ENCODE data around the gene BIK. TPM values are rescaled to one million over a fixed set of nuclear protein-coding genes. Genes with fewer than 3 reads are reported as not detected.

The BIK gene
- total RNA-seq (2022; extraction: Qiagen RNA extraction; ENCODE audit: low read depth): 0.81 to 2.1 TPM (median 1.2 TPM) in 5 replicates

DNA sequence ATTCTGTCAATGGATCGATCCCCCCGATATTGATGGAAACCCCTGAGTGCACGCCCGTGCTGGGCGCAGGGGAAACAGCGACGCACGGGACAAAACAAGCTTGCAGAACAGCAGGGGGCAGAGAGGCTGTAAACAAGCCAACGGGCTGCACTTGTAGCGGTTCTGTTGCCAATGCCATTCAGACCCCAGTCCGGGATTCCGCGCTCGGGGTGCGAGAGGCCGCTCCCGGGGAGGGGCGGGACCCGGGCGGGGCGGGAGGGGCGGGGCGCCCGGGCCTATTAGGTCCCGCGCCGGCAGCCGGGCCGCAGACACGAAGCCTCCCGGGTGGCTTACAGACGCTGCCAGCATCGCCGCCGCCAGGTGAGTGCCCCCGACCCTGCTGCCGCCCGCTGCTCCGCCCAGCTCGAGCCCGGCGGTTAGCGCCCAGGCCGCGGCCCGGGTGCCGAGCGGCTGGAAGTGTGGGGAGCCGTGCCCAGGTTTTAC is at the start of gene BIK:
BIK (plus strand) TSS at position 307 of the 483 bp plus-strand sequence. CDS start 13,273 bp downstream, outside the sequence.

DNA sequence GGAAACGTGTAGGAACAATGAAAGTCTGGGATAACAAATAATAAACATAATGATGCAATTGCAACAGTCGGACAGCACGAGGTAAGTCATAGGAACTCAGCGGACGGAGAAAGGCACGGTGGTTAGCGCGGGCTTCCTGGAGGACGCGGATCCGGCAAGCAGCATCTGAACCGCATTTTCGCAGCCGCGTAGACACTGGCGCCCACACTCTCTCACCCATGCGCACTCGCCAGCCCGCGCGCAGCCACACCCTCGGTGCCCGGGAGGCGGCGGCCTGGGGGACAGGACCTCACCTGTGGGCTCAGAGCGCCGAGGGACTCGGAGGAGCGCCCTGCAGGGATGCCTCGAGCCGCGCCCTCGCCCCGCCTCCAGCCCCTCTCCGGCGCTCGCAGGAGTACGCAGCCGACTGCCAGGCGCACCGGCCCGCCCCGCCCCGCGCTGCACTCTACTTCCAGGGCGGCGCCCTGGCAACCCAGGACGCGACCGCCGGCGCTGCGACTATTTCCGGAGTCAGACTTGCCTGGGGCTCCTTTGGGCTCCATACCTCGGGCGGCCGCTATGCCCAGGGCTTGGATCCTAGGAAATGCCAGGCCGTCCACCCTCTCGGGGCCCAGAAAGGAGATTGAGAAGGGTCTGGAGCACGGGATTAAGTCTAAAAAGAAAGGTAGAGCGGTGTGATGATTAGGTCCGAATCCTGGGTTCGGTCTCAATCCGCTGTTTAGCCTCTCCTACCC is 21.4 kb upstream of the BIK start, which contains the start of gene TTLL1:
TTLL1 (minus strand) TSS at position 408 of the 734 bp plus-strand sequence. CDS start 13,805 bp downstream, outside the sequence.

GRCh38 chr22:43142880-43143562 is 32.5 kb downstream of the BIK start, which contains the start of gene MCAT:
Gene MCAT (minus strand): TSS chr22:43143398. CDS start chr22:43143348, 50 bp downstream.

GRCh38 chr22:43151251-43152002 is 40.9 kb downstream of the BIK start, which contains the start of gene TSPO:
Gene TSPO (plus strand): TSS chr22:43151559. CDS start chr22:43159239, 7,680 bp downstream.

Other genes with a start within 250 kb of the BIK start
- 103 to 138 TPM (median 131 TPM) in 5 replicates for gene PACSIN2, start 95.6 kb upstream of the BIK start, total RNA-seq (2022; extraction: Qiagen RNA extraction; ENCODE audit: low read depth)
- 2.0 to 2.9 TPM (median 2.4 TPM) in 5 replicates for gene TTLL1, start 21.4 kb upstream of the BIK start, total RNA-seq (2022; extraction: Qiagen RNA extraction; ENCODE audit: low read depth)
- gene MCAT, start 32.6 kb downstream of the BIK start, total RNA-seq (2022; extraction: Qiagen RNA extraction; ENCODE audit: low read depth): 14.2 to 26.4 TPM (median 26.1 TPM) in 5 replicates
- 102 to 238 TPM (median 194 TPM) in 5 replicates for gene TSPO, start 40.8 kb downstream of the BIK start, total RNA-seq (2022; extraction: Qiagen RNA extraction; ENCODE audit: low read depth)
- 14.5 to 24.2 TPM (median 23.5 TPM) in 5 replicates for gene TTLL12, start 76.4 kb downstream of the BIK start, total RNA-seq (2022; extraction: Qiagen RNA extraction; ENCODE audit: low read depth)
- gene SCUBE1, start 232.6 kb downstream of the BIK start, total RNA-seq (2022; extraction: Qiagen RNA extraction; ENCODE audit: low read depth): 0.09 to 0.26 TPM (median 0.15 TPM) in 5 replicates